Cardiac fibroblast (primary cell): ENCODE measurements around the gene ZSWIM9.

Source experiments
- DNase-seq, 2 donors: peaks; one replicate each; pipeline versions ENCODE4 v3.0.0 to v3.0.0-alpha.2; 2010; ENCODE audit warnings: low read depth in 2 of 2
- H3K4me3 ChIP-seq, 2 donors: replicated peaks in 1 of 2; 1 replicate in 1 of 2; 2 replicates in 1 of 2; pipeline ENCODE4 v1.5.1; 2011; ENCODE audit warnings: low read depth in 2 of 2, low read length in 2 of 2, mild to moderate bottlenecking in 2 of 2, moderate library complexity in 1 of 2
- TF ChIP-seq, protein P1 (sequence below): IDR thresholded peaks from one replicate; pipeline ENCODE4 v1.5.1; 2011; ENCODE audit warnings: low read depth, mild to moderate bottlenecking, low read length, inconsistent platforms

Gene ZSWIM9

GRCh38 chr19:48149430-48149829 is 21.1 kb upstream of the ZSWIM9 start:
- no peak overlapping the region for H3K4me3 ChIP-seq
- no peak for DNase-seq

GRCh38 chr19:48152551-48152950 is 17.9 kb upstream of the ZSWIM9 start:
- TF ChIP-seq, protein P1, sequence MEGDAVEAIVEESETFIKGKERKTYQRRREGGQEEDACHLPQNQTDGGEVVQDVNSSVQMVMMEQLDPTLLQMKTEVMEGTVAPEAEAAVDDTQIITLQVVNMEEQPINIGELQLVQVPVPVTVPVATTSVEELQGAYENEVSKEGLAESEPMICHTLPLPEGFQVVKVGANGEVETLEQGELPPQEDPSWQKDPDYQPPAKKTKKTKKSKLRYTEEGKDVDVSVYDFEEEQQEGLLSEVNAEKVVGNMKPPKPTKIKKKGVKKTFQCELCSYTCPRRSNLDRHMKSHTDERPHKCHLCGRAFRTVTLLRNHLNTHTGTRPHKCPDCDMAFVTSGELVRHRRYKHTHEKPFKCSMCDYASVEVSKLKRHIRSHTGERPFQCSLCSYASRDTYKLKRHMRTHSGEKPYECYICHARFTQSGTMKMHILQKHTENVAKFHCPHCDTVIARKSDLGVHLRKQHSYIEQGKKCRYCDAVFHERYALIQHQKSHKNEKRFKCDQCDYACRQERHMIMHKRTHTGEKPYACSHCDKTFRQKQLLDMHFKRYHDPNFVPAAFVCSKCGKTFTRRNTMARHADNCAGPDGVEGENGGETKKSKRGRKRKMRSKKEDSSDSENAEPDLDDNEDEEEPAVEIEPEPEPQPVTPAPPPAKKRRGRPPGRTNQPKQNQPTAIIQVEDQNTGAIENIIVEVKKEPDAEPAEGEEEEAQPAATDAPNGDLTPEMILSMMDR, result peak; percentile 58
- DNase-seq, result peak; percentile 69 to 75
- H3K4me3 ChIP-seq, result no peak overlapping the region

More at GRCh38 chr19:48149430-48149829, 21.1 kb upstream of the ZSWIM9 start:
- TF ChIP-seq, protein P1, result no peak

DNA sequence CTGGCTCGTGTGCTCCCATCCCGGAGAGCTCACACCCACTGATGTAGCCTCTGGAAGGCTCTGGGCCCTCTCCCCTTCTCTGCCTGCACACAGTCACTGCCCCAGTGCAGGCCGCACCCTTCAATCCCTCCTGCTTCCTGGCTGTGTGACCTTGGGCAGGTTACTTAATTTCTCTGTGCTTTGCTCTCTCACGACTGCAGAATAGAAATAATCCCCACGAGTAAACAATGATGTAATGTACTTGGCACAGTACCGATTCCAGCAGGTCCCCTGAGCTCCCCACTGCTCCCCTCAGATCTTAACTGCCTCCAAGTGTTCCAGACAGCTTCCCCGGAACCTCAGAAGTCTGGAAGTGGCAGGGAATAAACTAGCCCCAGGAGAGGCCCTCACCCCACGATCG is 16.5 kb upstream of the ZSWIM9 start:
- TF ChIP-seq, protein P1, result no peak
- peak in 1 of 2 donors; percentile 13 for DNase-seq
- no peak overlapping the region for H3K4me3 ChIP-seq

GRCh38 chr19:48158210-48158790 is 12.2 kb upstream of the ZSWIM9 start:
- no peak for DNase-seq
- no peak overlapping the region for H3K4me3 ChIP-seq
- TF ChIP-seq, protein P1, result no peak

GRCh38 chr19:48168689-48169088 is 1.8 kb upstream of the ZSWIM9 start:
- TF ChIP-seq, protein P1, result no peak
- DNase-seq, result no peak
- no peak overlapping the region for H3K4me3 ChIP-seq

DNA sequence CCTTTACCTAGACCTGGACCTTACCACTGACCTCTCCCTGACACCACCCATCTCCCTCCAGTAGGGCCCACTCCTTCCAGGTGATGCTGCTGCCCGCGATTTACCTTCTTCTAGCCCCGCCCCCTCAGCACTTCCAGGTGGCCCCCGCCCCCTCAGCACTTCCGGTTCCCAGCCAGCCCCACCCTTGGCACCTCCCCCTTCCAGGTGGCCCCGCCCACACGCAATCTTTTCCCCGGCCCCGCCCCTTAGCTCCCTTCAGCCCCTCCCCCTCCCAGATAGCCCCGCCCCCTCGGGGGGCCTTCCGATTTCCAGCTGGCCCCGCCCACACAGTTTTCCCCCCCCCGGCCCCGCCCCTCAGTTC is 922 bp upstream of the ZSWIM9 start:
- TF ChIP-seq, protein P1, result no peak
- H3K4me3 ChIP-seq, result peak overlapping the region; percentile 88 to 91
- peak; percentile 71 to 77 for DNase-seq

DNA sequence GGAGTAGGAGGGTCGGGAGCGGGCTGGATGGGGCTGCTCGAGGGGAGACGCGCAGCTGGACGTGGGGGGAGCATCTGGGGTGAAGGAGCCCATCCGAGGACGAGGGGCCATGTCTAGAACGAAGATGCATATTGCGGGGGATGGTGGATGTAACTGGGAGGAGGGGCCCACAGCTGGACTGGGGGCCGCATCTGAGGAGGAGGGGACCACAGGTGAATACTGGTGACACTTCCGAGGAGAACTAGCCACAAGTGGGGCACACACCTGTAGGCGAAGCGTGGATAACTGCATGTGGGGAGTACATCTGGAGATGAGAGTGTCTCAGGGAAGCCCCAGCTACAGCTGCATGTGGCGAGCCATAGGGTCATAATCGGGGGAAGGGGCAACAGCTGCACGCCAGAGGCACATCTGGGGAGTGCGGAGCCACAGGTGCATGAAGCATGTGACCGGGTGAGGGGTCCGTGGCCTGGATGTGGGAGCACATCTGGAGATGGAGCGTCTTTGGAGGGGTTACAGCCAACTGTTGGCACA is 402 bp downstream of the ZSWIM9 start:
- DNase-seq, result no peak
- TF ChIP-seq, protein P1, result no peak
- H3K4me3 ChIP-seq, result peak overlapping the region; percentile 88 to 91
